A549 (cell line): ENCODE results near the gene ZNF654.

ENCODE experiments used
- CHD2 ChIP-seq: fragments of 150-350 bp; IDR thresholded peaks from 2 replicates; pipeline ENCODE4 v1.6.1; 2014; ENCODE audit warnings: low read length; ENCODE audit not compliant: partially characterized antibody
- ELK1 ChIP-seq: fragments of 150-350 bp; IDR thresholded peaks from 2 replicates; pipeline ENCODE4 v1.6.1; 2014; ENCODE audit warnings: low read depth, mild to moderate bottlenecking, low read length
- EP300 ChIP-seq, 2 experiments: fragments of >200 bp; sonication (Bioruptor Twin); formaldehyde crosslinking; IDR thresholded peaks; 2 replicates in 1 of 2; 3 replicates in 1 of 2; pipeline ENCODE4 v1.6.1; 2016 to 2017
- FOXS1 ChIP-seq: fragments of 250-450 bp; sonication (Bioruptor Pico); IDR thresholded peaks from 2 replicates; pipeline ENCODE4 v1.5.0; 2020; ENCODE audit warnings: mild to moderate bottlenecking, moderate library complexity
- POLR2A ChIP-seq: IDR thresholded peaks from 2 replicates; pipeline ENCODE4 v1.6.1; 2012; ENCODE audit warnings: mild to moderate bottlenecking, low read length
- RAD21 ChIP-seq, 2 experiments: fragments of >200 bp in 1 of 2; sonication (Bioruptor Twin) in 1 of 2; formaldehyde crosslinking in 1 of 2; IDR thresholded peaks in 1 of 2; conservative IDR thresholded peaks in 1 of 2; 2 replicates in 1 of 2; 3 replicates in 1 of 2; pipeline ENCODE4 v1.6.1; 2012 to 2018; ENCODE audit warnings: inconsistent platforms in 1 of 2
- TF ChIP-seq, protein P1 (sequence below): IDR thresholded peaks from 2 replicates; pipeline ENCODE4 v1.6.1; 2012
- TF ChIP-seq, protein P2 (sequence below): fragments of >200 bp; sonication (Bioruptor Twin); formaldehyde crosslinking; IDR thresholded peaks from 3 replicates; pipeline ENCODE4 v1.5.1; 2016
- TF ChIP-seq, protein P3 (sequence below): fragments of 250-450 bp; sonication (Bioruptor Pico); IDR thresholded peaks from 2 replicates; pipeline ENCODE4 v1.5.0; 2021; ENCODE audit warnings: mild to moderate bottlenecking, moderate library complexity, borderline replicate concordance
- TF ChIP-seq, protein P4 (sequence below): fragments of 200-600 bp; sonication (generic); IDR thresholded peaks from 2 replicates; pipeline ENCODE4 v1.6.1; 2016; ENCODE audit warnings: antibody characterized with exemption, mild to moderate bottlenecking, moderate library complexity
- TF ChIP-seq, protein P5 (sequence below): fragments of 450-650 bp; IDR thresholded peaks from 2 replicates; pipeline ENCODE4 v1.6.1; 2014; ENCODE audit warnings: antibody characterized with exemption
- TF ChIP-seq, protein P6 (sequence below): IDR thresholded peaks from 2 replicates; pipeline ENCODE4 v1.6.1; 2012

GRCh38 chr3:88149101-88149508, 90.0 kb downstream of the ZNF654 start:
- TF ChIP-seq, protein P1, sequence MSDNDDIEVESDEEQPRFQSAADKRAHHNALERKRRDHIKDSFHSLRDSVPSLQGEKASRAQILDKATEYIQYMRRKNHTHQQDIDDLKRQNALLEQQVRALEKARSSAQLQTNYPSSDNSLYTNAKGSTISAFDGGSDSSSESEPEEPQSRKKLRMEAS, result no peak; the same call in 1 of the 2 replicates
- TF ChIP-seq CHD2, result no peak
- TF ChIP-seq POLR2A, result no peak
- TF ChIP-seq, protein P2, sequence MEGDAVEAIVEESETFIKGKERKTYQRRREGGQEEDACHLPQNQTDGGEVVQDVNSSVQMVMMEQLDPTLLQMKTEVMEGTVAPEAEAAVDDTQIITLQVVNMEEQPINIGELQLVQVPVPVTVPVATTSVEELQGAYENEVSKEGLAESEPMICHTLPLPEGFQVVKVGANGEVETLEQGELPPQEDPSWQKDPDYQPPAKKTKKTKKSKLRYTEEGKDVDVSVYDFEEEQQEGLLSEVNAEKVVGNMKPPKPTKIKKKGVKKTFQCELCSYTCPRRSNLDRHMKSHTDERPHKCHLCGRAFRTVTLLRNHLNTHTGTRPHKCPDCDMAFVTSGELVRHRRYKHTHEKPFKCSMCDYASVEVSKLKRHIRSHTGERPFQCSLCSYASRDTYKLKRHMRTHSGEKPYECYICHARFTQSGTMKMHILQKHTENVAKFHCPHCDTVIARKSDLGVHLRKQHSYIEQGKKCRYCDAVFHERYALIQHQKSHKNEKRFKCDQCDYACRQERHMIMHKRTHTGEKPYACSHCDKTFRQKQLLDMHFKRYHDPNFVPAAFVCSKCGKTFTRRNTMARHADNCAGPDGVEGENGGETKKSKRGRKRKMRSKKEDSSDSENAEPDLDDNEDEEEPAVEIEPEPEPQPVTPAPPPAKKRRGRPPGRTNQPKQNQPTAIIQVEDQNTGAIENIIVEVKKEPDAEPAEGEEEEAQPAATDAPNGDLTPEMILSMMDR, result no peak
- no peak for TF ChIP-seq FOXS1 (CRISPR knock-in tag)
- TF ChIP-seq, protein P3, sequence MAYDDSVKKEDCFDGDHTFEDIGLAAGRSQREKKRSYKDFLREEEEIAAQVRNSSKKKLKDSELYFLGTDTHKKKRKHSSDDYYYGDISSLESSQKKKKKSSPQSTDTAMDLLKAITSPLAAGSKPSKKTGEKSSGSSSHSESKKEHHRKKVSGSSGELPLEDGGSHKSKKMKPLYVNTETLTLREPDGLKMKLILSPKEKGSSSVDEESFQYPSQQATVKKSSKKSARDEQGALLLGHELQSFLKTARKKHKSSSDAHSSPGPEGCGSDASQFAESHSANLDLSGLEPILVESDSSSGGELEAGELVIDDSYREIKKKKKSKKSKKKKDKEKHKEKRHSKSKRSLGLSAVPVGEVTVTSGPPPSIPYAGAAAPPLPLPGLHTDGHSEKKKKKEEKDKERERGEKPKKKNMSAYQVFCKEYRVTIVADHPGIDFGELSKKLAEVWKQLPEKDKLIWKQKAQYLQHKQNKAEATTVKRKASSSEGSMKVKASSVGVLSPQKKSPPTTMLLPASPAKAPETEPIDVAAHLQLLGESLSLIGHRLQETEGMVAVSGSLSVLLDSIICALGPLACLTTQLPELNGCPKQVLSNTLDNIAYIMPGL (CRISPR knock-in tag), result no peak
- TF ChIP-seq EP300 (IDR thresholded peaks at IDR 0.05), result no peak
- TF ChIP-seq, protein P4, sequence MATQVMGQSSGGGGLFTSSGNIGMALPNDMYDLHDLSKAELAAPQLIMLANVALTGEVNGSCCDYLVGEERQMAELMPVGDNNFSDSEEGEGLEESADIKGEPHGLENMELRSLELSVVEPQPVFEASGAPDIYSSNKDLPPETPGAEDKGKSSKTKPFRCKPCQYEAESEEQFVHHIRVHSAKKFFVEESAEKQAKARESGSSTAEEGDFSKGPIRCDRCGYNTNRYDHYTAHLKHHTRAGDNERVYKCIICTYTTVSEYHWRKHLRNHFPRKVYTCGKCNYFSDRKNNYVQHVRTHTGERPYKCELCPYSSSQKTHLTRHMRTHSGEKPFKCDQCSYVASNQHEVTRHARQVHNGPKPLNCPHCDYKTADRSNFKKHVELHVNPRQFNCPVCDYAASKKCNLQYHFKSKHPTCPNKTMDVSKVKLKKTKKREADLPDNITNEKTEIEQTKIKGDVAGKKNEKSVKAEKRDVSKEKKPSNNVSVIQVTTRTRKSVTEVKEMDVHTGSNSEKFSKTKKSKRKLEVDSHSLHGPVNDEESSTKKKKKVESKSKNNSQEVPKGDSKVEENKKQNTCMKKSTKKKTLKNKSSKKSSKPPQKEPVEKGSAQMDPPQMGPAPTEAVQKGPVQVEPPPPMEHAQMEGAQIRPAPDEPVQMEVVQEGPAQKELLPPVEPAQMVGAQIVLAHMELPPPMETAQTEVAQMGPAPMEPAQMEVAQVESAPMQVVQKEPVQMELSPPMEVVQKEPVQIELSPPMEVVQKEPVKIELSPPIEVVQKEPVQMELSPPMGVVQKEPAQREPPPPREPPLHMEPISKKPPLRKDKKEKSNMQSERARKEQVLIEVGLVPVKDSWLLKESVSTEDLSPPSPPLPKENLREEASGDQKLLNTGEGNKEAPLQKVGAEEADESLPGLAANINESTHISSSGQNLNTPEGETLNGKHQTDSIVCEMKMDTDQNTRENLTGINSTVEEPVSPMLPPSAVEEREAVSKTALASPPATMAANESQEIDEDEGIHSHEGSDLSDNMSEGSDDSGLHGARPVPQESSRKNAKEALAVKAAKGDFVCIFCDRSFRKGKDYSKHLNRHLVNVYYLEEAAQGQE, result no peak
- TF ChIP-seq, protein P5, sequence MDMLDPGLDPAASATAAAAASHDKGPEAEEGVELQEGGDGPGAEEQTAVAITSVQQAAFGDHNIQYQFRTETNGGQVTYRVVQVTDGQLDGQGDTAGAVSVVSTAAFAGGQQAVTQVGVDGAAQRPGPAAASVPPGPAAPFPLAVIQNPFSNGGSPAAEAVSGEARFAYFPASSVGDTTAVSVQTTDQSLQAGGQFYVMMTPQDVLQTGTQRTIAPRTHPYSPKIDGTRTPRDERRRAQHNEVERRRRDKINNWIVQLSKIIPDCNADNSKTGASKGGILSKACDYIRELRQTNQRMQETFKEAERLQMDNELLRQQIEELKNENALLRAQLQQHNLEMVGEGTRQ, result no peak
- no peak for TF ChIP-seq RAD21 (conservative IDR thresholded peaks at IDR 0.05 in 1 of 2, IDR thresholded peaks at IDR 0.05 in 1 of 2)
- no peak for TF ChIP-seq ELK1
- TF ChIP-seq, protein P6, sequence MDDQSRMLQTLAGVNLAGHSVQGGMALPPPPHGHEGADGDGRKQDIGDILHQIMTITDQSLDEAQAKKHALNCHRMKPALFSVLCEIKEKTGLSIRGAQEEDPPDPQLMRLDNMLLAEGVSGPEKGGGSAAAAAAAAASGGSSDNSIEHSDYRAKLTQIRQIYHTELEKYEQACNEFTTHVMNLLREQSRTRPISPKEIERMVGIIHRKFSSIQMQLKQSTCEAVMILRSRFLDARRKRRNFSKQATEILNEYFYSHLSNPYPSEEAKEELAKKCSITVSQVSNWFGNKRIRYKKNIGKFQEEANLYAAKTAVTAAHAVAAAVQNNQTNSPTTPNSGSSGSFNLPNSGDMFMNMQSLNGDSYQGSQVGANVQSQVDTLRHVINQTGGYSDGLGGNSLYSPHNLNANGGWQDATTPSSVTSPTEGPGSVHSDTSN, result no peak
